NCI-H774 (cell line): ENCODE data around the gene WFDC1.

Source experiments
- DNase-seq: peaks from one replicate; lab custom pipeline; 2025; lab: John Stamatoyannopoulos, UW

Gene WFDC1

GRCh38 chr16:84294531-84295142, at the start of gene WFDC1:
TSS of gene WFDC1 (plus strand) at chr16:84294878. CDS start at chr16:84294972, 94 bp downstream.
- DNase-seq = no peak

GRCh38 chr16:84245956-84246678, 48.6 kb upstream of the WFDC1 start:
- DNase-seq = no peak

GRCh38 chr16:84246679-84247077, 48.0 kb upstream of the WFDC1 start:
- no peak for DNase-seq

- no peak for DNase-seq
Measured at GRCh38 chr16:84247331-84247730, 47.3 kb upstream of the WFDC1 start.

GRCh38 chr16:84247844-84248243, 46.8 kb upstream of the WFDC1 start:
- no peak for DNase-seq

GRCh38 chr16:84252184-84252583, 42.5 kb upstream of the WFDC1 start:
- no peak for DNase-seq

GRCh38 chr16:84253173-84253572, 41.5 kb upstream of the WFDC1 start:
- DNase-seq = no peak

GRCh38 chr16:84254062-84254461, 40.6 kb upstream of the WFDC1 start:
- DNase-seq = no peak

- no peak for DNase-seq
Measured at GRCh38 chr16:84255050-84255810, 39.4 kb upstream of the WFDC1 start.

- DNase-seq = no peak
Measured at GRCh38 chr16:84258266-84258665, 36.4 kb upstream of the WFDC1 start.

- no peak for DNase-seq
Measured at GRCh38 chr16:84259691-84260090, 35.0 kb upstream of the WFDC1 start.

- no peak for DNase-seq
Measured at GRCh38 chr16:84260766-84261554, 33.7 kb upstream of the WFDC1 start.

- DNase-seq = no peak
Measured at GRCh38 chr16:84262031-84262430, 32.6 kb upstream of the WFDC1 start.

- DNase-seq = no peak
Measured at GRCh38 chr16:84262939-84263338, 31.7 kb upstream of the WFDC1 start.

GRCh38 chr16:84266451-84266850, 28.2 kb upstream of the WFDC1 start:
- DNase-seq = peak; percentile 35

- DNase-seq = no peak
Measured at GRCh38 chr16:84267380-84267779, 27.3 kb upstream of the WFDC1 start.

- DNase-seq = no peak
Measured at GRCh38 chr16:84268291-84269040, 26.2 kb upstream of the WFDC1 start.

- DNase-seq = no peak
Measured at GRCh38 chr16:84270071-84270470, 24.6 kb upstream of the WFDC1 start.

- DNase-seq = no peak
Measured at GRCh38 chr16:84270531-84270930, 24.1 kb upstream of the WFDC1 start.

- no peak for DNase-seq
Measured at GRCh38 chr16:84271037-84271436, 23.6 kb upstream of the WFDC1 start.

- DNase-seq = no peak
Measured at GRCh38 chr16:84271866-84272265, 22.8 kb upstream of the WFDC1 start.
